Measurements from ENCODE around the gene DENND4C. TPM values are rescaled to one million over a fixed set of nuclear protein-coding genes. Genes with fewer than 3 reads are reported as not detected.

Gene DENND4C
- total RNA-seq, 2 experiments from 2014 or later: 17.8 to 20.2 TPM

DNA sequence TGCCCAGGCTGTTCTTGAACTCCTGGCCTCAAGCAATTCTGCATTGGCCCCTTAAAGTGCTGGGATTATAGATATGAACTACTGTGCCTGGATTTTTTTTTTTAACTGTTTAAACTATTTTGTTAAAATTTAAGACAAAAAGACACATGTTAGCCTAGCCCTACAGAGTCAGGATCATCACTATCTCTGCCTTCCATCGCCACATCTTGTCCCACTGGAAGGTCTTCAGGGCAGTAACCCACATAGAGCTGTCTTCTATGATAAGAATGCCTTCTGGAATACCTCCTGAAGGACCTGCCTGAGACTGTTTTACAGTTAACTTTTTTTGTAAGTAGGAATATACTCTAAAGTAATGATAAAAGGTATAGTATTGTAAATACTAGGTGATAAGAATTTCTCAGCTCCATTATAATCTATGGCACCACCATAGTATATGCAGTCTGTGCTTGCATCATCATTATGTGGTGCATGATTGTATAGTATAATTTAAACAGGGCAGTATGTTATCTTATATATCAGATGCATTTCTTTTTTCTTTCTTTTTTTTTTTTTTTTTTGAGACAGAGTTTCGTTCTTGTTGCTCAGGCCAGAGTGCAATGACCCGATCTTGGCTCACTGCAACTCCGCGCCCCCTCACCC lies 52.7 kb downstream of the DENND4C start:
- H3K4me3 Mint-ChIP-seq: no peak overlapping the region
- no peak overlapping the region for H3K27ac Mint-ChIP-seq
- no peaks in the 10 kb centered on the region for H3K9me3 Mint-ChIP-seq
- H3K36me3 Mint-ChIP-seq: peaks cover 7% of the 10 kb centered on the region
- no peaks in the 10 kb centered on the region for H3K27me3 Mint-ChIP-seq
- POLR2A ChIA-PET: no interaction called here
- CTCF ChIA-PET: no interaction called here
- peaks cover 23% of the 10 kb centered on the region for H3K4me1 Mint-ChIP-seq (ENCODE audit: low read depth)
- no peak for DNase-seq
- intact Hi-C loops (cut with micrococcal nuclease): no loop called here

GRCh38 chr9:19284729-19285128 lies 54.2 kb downstream of the DENND4C start:
- H3K27me3 Mint-ChIP-seq: no peaks in the 10 kb centered on the region
- H3K9me3 Mint-ChIP-seq: no peaks in the 10 kb centered on the region
- H3K27ac Mint-ChIP-seq: no peak overlapping the region
- peaks cover 7% of the 10 kb centered on the region for H3K36me3 Mint-ChIP-seq
- intact Hi-C loops (cut with micrococcal nuclease): no loop called here
- no peak overlapping the region for H3K4me3 Mint-ChIP-seq
- peaks cover 23% of the 10 kb centered on the region for H3K4me1 Mint-ChIP-seq (ENCODE audit: low read depth)
- CTCF ChIA-PET: no interaction called here
- POLR2A ChIA-PET: no interaction called here
- DNase-seq: no peak

GRCh38 chr9:19286634-19287188 lies 56.2 kb downstream of the DENND4C start:
- CTCF ChIA-PET: no interaction called here
- Mint-ChIP-seq H3K27me3 (no peaks in the 10 kb centered on the region), H3K36me3 (peaks cover 13% of the 10 kb centered on the region), H3K4me1 (ENCODE audit: low read depth) (peaks cover 18% of the 10 kb centered on the region), H3K27ac (no peak overlapping the region), H3K4me3 (no peak overlapping the region), H3K9me3 (no peaks in the 10 kb centered on the region)
- no peak for DNase-seq
- intact Hi-C loops (cut with micrococcal nuclease): no loop called here
- POLR2A ChIA-PET: no interaction called here

- Mint-ChIP-seq H3K27me3 (no peaks in the 10 kb centered on the region), H3K9me3 (no peaks in the 10 kb centered on the region), H3K27ac (no peak overlapping the region), H3K36me3 (peaks cover 14% of the 10 kb centered on the region), H3K4me1 (ENCODE audit: low read depth) (peaks cover 16% of the 10 kb centered on the region), H3K4me3 (no peak overlapping the region)
- no peak for DNase-seq
- ChIA-PET CTCF (no interaction called here), POLR2A (no interaction called here)
- intact Hi-C loops (cut with micrococcal nuclease): no loop called here
Measured at GRCh38 chr9:19288081-19288480, 57.6 kb downstream of the DENND4C start.

GRCh38 chr9:19290103-19290502 lies 59.6 kb downstream of the DENND4C start:
- DNase-seq: no peak
- no peaks in the 10 kb centered on the region for H3K27me3 Mint-ChIP-seq
- H3K4me1 Mint-ChIP-seq (ENCODE audit: low read depth): peaks cover 13% of the 10 kb centered on the region
- no peaks in the 10 kb centered on the region for H3K9me3 Mint-ChIP-seq
- H3K4me3 Mint-ChIP-seq: no peak overlapping the region
- POLR2A ChIA-PET: no interaction called here
- CTCF ChIA-PET: no interaction called here
- no peak overlapping the region for H3K27ac Mint-ChIP-seq
- peaks cover 14% of the 10 kb centered on the region for H3K36me3 Mint-ChIP-seq
- intact Hi-C loops (cut with micrococcal nuclease): no loop called here

DNA sequence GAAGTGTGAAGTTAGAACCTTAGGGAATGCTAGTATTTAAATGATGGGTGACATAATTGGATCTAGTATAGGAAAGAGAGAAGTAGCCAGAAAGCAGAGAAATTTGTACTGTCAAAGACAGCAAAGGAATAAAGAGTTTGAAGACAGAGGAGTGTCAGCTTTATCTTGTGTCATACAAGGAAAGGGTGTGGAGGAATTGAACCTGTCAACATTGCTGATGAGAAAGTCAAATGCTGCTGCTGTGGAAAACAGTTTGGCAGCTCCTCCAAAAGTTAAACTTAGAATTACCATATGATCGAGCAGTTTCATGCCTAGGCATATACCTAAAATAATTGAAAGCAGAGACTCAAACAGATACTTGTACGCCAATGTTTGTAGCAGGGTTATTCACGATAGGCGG lies 63.7 kb downstream of the DENND4C start:
- Mint-ChIP-seq H3K36me3 (peaks cover 14% of the 10 kb centered on the region), H3K27ac (no peak overlapping the region), H3K4me3 (no peak overlapping the region), H3K27me3 (no peaks in the 10 kb centered on the region), H3K4me1 (ENCODE audit: low read depth) (peaks cover 5% of the 10 kb centered on the region), H3K9me3 (no peaks in the 10 kb centered on the region)
- DNase-seq: no peak
- ChIA-PET POLR2A (no interaction called here), CTCF (no interaction called here)
- intact Hi-C loops (cut with micrococcal nuclease): no loop called here

GRCh38 chr9:19298436-19299000 lies 68.0 kb downstream of the DENND4C start:
- Mint-ChIP-seq H3K9me3 (no peaks in the 10 kb centered on the region), H3K27me3 (no peaks in the 10 kb centered on the region), H3K4me1 (ENCODE audit: low read depth) (peaks cover 5% of the 10 kb centered on the region), H3K36me3 (peaks cover 18% of the 10 kb centered on the region), H3K27ac (no peak overlapping the region), H3K4me3 (no peak overlapping the region)
- ChIA-PET POLR2A (no interaction called here), CTCF (no interaction called here)
- intact Hi-C loops (cut with micrococcal nuclease): no loop called here
- no peak for DNase-seq

GRCh38 chr9:19303216-19303615 lies 72.7 kb downstream of the DENND4C start:
- no peak for DNase-seq
- intact Hi-C loops (cut with micrococcal nuclease): no loop called here
- no peaks in the 10 kb centered on the region for H3K27me3 Mint-ChIP-seq
- no peak overlapping the region for H3K4me3 Mint-ChIP-seq
- ChIA-PET CTCF (no interaction called here), POLR2A (no interaction called here)
- H3K36me3 Mint-ChIP-seq: peaks cover 18% of the 10 kb centered on the region
- H3K4me1 Mint-ChIP-seq (ENCODE audit: low read depth): no peaks in the 10 kb centered on the region
- no peaks in the 10 kb centered on the region for H3K9me3 Mint-ChIP-seq
- no peak overlapping the region for H3K27ac Mint-ChIP-seq

- CTCF ChIA-PET: no interaction called here
- Mint-ChIP-seq H3K27ac (no peak overlapping the region), H3K4me1 (ENCODE audit: low read depth) (no peaks in the 10 kb centered on the region), H3K4me3 (no peak overlapping the region), H3K36me3 (peaks cover 10% of the 10 kb centered on the region), H3K27me3 (no peaks in the 10 kb centered on the region), H3K9me3 (no peaks in the 10 kb centered on the region)
- intact Hi-C loops (cut with micrococcal nuclease): no loop called here
- POLR2A ChIA-PET: no interaction called here
- no peak for DNase-seq
Measured at GRCh38 chr9:19306568-19306967, 76.1 kb downstream of the DENND4C start.

DNA sequence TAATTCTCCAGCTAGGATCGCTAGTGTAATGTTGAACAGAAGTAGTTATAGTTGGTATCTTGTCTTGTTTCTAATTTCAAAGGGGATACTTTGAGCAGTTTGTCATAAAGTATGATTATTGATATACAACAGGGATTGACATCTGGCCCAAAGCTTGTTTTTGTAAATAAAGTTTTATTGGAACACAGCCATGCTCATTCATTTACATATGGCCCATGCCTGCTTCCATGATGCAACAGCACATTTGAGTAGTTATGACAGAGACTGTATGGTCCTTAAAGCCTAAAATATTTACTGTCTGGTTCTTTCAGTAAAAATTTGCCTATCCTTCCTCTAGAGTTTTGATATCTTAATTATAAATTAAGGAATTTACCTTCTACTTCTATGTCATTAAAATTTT lies 79.8 kb downstream of the DENND4C start:
- Mint-ChIP-seq H3K4me1 (ENCODE audit: low read depth) (no peaks in the 10 kb centered on the region), H3K9me3 (no peaks in the 10 kb centered on the region), H3K4me3 (no peak overlapping the region), H3K27ac (no peak overlapping the region), H3K27me3 (no peaks in the 10 kb centered on the region), H3K36me3 (peaks cover 7% of the 10 kb centered on the region)
- CTCF ChIA-PET: no interaction called here
- no peak for DNase-seq
- intact Hi-C loops (cut with micrococcal nuclease): no loop called here
- POLR2A ChIA-PET: no interaction called here

DNA sequence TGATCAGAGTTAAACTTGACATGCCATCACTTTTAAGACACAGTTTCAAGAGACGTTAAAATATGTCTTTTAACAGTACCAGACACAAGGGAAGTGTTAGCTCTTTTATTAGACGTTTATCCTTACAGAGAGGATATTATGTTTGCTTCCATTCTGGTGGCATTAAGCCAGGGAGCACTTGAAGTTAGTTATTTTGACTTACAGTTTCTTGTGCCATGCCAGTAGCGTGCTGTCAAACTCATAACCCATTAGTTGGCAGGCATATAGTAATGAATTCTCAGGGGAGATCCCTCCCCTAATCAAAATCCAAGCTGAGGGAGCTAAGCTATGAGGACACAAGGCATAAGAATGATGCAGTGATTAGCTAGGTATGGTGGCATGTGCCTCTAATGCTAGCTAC lies 83.1 kb downstream of the DENND4C start:
- Mint-ChIP-seq H3K4me1 (ENCODE audit: low read depth) (no peaks in the 10 kb centered on the region), H3K27ac (no peak overlapping the region), H3K4me3 (no peak overlapping the region), H3K27me3 (no peaks in the 10 kb centered on the region), H3K9me3 (no peaks in the 10 kb centered on the region), H3K36me3 (peaks cover under 1% of the 10 kb centered on the region)
- CTCF ChIA-PET: no interaction called here
- no peak for DNase-seq
- POLR2A ChIA-PET: no interaction called here
- intact Hi-C loops (cut with micrococcal nuclease): no loop called here

GRCh38 chr9:19320495-19320894 lies 90.0 kb downstream of the DENND4C start:
- no peaks in the 10 kb centered on the region for H3K27me3 Mint-ChIP-seq
- POLR2A ChIA-PET: no interaction called here
- CTCF ChIA-PET: no interaction called here
- peaks cover 3% of the 10 kb centered on the region for H3K4me1 Mint-ChIP-seq (ENCODE audit: low read depth)
- no peak overlapping the region for H3K4me3 Mint-ChIP-seq
- H3K27ac Mint-ChIP-seq: no peak overlapping the region
- no peak for DNase-seq
- peaks cover 6% of the 10 kb centered on the region for H3K36me3 Mint-ChIP-seq
- intact Hi-C loops (cut with micrococcal nuclease): no loop called here
- no peaks in the 10 kb centered on the region for H3K9me3 Mint-ChIP-seq

- Mint-ChIP-seq H3K27ac (no peak overlapping the region), H3K4me3 (no peak overlapping the region), H3K27me3 (no peaks in the 10 kb centered on the region), H3K36me3 (peaks cover 12% of the 10 kb centered on the region), H3K4me1 (ENCODE audit: low read depth) (no peaks in the 10 kb centered on the region), H3K9me3 (no peaks in the 10 kb centered on the region)
- ChIA-PET CTCF (no interaction called here), POLR2A (no interaction called here)
- intact Hi-C loops (cut with micrococcal nuclease): no loop called here
- DNase-seq: no peak
Measured at GRCh38 chr9:19331877-19332276, 101.4 kb downstream of the DENND4C start.
